Neuronal stem cell (in vitro differentiated cells): ENCODE data around the gene INSC.

ENCODE experiments used
- DNase-seq: peaks from one replicate; pipeline ENCODE4 v3.0.0-alpha.2; 2013; ENCODE audit warnings: low spot score
- H2AFZ ChIP-seq: one replicate; pipeline ENCODE4 v1.6.1; 2013; ENCODE audit warnings: mild to moderate bottlenecking, low read length, inconsistent platforms
- H2AK5ac ChIP-seq: 2 replicates; pipeline ENCODE4 v1.6.1; 2013; ENCODE audit warnings: low read depth, mild to moderate bottlenecking, inconsistent platforms, low read length, moderate library complexity, mixed read lengths
- H2BK120ac ChIP-seq: 2 replicates; pipeline ENCODE4 v1.6.1; 2013; ENCODE audit warnings: low read depth, mild to moderate bottlenecking, inconsistent platforms, low read length, moderate library complexity, mixed read lengths
- H2BK12ac ChIP-seq: one replicate; pipeline ENCODE4 v1.6.1; 2013; ENCODE audit warnings: low read length, inconsistent platforms
- H2BK15ac ChIP-seq: 2 replicates; pipeline ENCODE4 v1.6.1; 2013; ENCODE audit warnings: mild to moderate bottlenecking, low read length, inconsistent platforms, mixed read lengths
- H2BK5ac ChIP-seq: one replicate; pipeline ENCODE4 v1.6.1; 2013; ENCODE audit warnings: inconsistent platforms, mild to moderate bottlenecking, low read length, moderate library complexity
- H3K14ac ChIP-seq: one replicate; pipeline ENCODE4 v1.6.1; 2013; ENCODE audit warnings: low read length, inconsistent platforms
- H3K18ac ChIP-seq: 2 replicates; pipeline ENCODE4 v1.6.1; 2013; ENCODE audit warnings: low read length, inconsistent platforms
- H3K23ac ChIP-seq: 2 replicates; pipeline ENCODE4 v1.6.1; 2013; ENCODE audit warnings: low read depth, mild to moderate bottlenecking, mixed read lengths, low read length, inconsistent platforms; ENCODE audit not compliant: poor library complexity
- H3K27ac ChIP-seq: replicated peaks from 3 replicates; pipeline ENCODE4 v1.5.1; 2013; ENCODE audit warnings: low read length, inconsistent platforms
- H3K27me3 ChIP-seq, 3 experiments: 2 replicates each; pipeline ENCODE4 v1.6.1; 2013; ENCODE audit warnings: low read length in 3 of 3, mild to moderate bottlenecking in 2 of 3, inconsistent platforms in 1 of 3, low read depth in 1 of 3, mixed read lengths in 1 of 3, moderate library complexity in 1 of 3; ENCODE audit not compliant: control insufficient read depth in 3 of 3, insufficient read depth in 3 of 3
- H3K36me3 ChIP-seq, 2 donors: replicated peaks in 1 of 2; 2 replicates each; pipeline ENCODE4 v1.6.1; 2013; ENCODE audit warnings: low read length in 2 of 2; ENCODE audit not compliant: control insufficient read depth in 2 of 2, insufficient read depth in 2 of 2
- H3K4ac ChIP-seq: 2 replicates; pipeline ENCODE4 v1.6.1; 2013; ENCODE audit warnings: inconsistent platforms, mild to moderate bottlenecking, low read length, moderate library complexity
- H3K4me1 ChIP-seq, 2 donors: 1 replicate in 1 of 2; 2 replicates in 1 of 2; pipeline ENCODE4 v1.6.1; 2013; ENCODE audit warnings: low read length in 2 of 2, low read depth in 1 of 2; ENCODE audit not compliant: control insufficient read depth in 2 of 2, insufficient read depth in 1 of 2
- H3K4me2 ChIP-seq: one replicate; pipeline ENCODE4 v1.6.1; 2013; ENCODE audit warnings: mild to moderate bottlenecking, low read length, inconsistent platforms; ENCODE audit not compliant: insufficient read depth, poor library complexity, severe bottlenecking
- H3K4me3 ChIP-seq, 2 donors: 2 replicates each; pipeline ENCODE4 v1.5.1; 2013; ENCODE audit warnings: low read length in 2 of 2, mild to moderate bottlenecking in 2 of 2, inconsistent platforms in 1 of 2, moderate library complexity in 1 of 2
- H3K79me1 ChIP-seq: one replicate; pipeline ENCODE4 v1.6.1; 2013; ENCODE audit warnings: low read depth, mild to moderate bottlenecking, inconsistent platforms, low read length, moderate library complexity
- H3K9ac ChIP-seq: one replicate; pipeline ENCODE4 v1.6.1; 2013; ENCODE audit warnings: mild to moderate bottlenecking, low read depth, low read length, inconsistent platforms; ENCODE audit not compliant: poor library complexity
- H3K9me3 ChIP-seq, 2 donors: replicated peaks in 1 of 2; 2 replicates each; pipeline versions ENCODE3 to v1.6.1; 2013; ENCODE audit warnings: low read length in 2 of 2, mild to moderate bottlenecking in 2 of 2, inconsistent platforms in 1 of 2, low read depth in 1 of 2, mixed read lengths in 1 of 2, moderate library complexity in 1 of 2; ENCODE audit not compliant: control insufficient read depth in 2 of 2, insufficient read depth in 1 of 2
- H4K8ac ChIP-seq: one replicate; pipeline ENCODE4 v1.6.1; 2013; ENCODE audit warnings: low read depth, mild to moderate bottlenecking, inconsistent platforms, low read length, moderate library complexity
- H4K91ac ChIP-seq: one replicate; pipeline ENCODE4 v1.6.1; 2013; ENCODE audit warnings: low read length, low read depth, mild to moderate bottlenecking, inconsistent platforms; ENCODE audit not compliant: poor library complexity
- WGBS, 2 donors: extraction: QIAGEN DNeasy Blood & Tissue Kit; methylation state at CpG; one replicate each; pipeline ENCODE4 v1.1.7; 2013; ENCODE audit warnings: missing lambda C conversion rate in 2 of 2, mixed read lengths in 1 of 2; ENCODE audit not compliant: insufficient read length in 2 of 2, insufficient replicate concordance in 1 of 2; ENCODE audit errors: extremely low coverage in 2 of 2; 5-methylcytosine and 5-hydroxymethylcytosine counted together

INSC gene

DNA sequence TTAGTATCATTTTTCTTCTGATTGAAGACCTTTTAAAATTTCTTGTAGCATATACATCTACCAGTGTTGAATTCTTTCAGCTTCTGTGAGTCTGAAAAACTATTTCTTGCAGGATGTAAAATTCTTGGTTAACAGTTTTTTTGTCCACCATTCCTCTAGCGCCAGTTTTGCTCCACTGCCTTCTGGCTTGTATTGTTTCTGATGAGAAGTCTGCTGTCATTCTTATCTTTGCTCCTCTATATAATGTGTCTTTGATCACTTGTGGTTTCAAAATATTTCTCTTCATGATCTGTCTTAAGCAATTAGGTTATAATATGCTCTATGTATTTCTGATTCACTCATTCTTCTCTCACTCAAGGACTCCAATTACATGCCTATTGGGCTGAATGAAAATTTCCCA is 152.3 kb downstream of the INSC start:
- Histone ChIP-seq H3K18ac (no peak overlapping the region), H3K23ac (no peak overlapping the region), H2BK15ac (no peak overlapping the region), H3K9me3 (peaks cover 0 to 2% of the 10 kb centered on the region in 2 donors), H4K91ac (no peak overlapping the region), H2BK120ac (no peak overlapping the region), H2AK5ac (no peak overlapping the region), H3K36me3 (no peaks in the 10 kb centered on the region), H3K4me1 (no peaks in the 10 kb centered on the region), H3K4me3 (no peak overlapping the region), H2BK5ac (no peak overlapping the region), H3K79me1 (no peaks in the 10 kb centered on the region), H3K14ac (no peak overlapping the region), H3K9ac (no peak overlapping the region), H3K4me2 (no peak overlapping the region), H3K27me3 (no peaks in the 10 kb centered on the region), H3K4ac (no peak overlapping the region), H2BK12ac (no peak overlapping the region), H4K8ac (no peak overlapping the region), H3K27ac (no peak overlapping the region), H2AFZ (no peak overlapping the region)
- no peak for DNase-seq
- WGBS, 2 donors, result no CpG with 5 or more reads among the region's 1 CpG

DNA sequence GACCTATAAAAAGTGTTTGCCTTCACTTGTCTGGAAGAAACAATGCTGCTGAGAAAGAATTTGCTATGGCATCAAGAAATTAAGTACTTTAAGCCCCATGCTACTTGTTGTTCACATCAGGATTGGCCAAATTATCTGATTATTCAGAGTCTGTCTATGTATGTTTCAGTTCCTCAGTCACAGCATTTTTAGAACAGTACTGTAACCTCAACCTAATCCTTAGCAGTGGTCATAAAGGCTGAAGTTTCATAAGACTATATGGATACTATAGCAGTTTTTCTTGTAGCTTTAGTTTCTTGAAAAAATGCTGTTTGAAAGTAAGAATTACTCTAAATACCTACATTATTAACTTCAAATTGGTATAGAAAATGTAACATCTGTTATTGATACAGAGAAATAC is 153.9 kb downstream of the INSC start:
- no peak overlapping the region for H2AFZ ChIP-seq
- no peak overlapping the region for H4K91ac ChIP-seq
- no peak overlapping the region for H2BK120ac ChIP-seq
- H3K4me2 ChIP-seq, result no peak overlapping the region
- no peaks in the 10 kb centered on the region for H3K79me1 ChIP-seq
- H3K27me3 ChIP-seq, result no peaks in the 10 kb centered on the region
- peaks cover 0 to 2% of the 10 kb centered on the region in 2 donors for H3K9me3 ChIP-seq
- no peak overlapping the region for H3K23ac ChIP-seq
- H2AK5ac ChIP-seq, result no peak overlapping the region
- H3K4me3 ChIP-seq, result no peak overlapping the region
- no peak overlapping the region for H3K14ac ChIP-seq
- DNase-seq, result no peak
- no peak overlapping the region for H3K27ac ChIP-seq
- H3K9ac ChIP-seq, result no peak overlapping the region
- no peak overlapping the region for H4K8ac ChIP-seq
- no peaks in the 10 kb centered on the region for H3K36me3 ChIP-seq
- H3K18ac ChIP-seq, result no peak overlapping the region
- H2BK12ac ChIP-seq, result no peak overlapping the region
- H2BK15ac ChIP-seq, result no peak overlapping the region
- H3K4me1 ChIP-seq, result no peaks in the 10 kb centered on the region
- no peak overlapping the region for H2BK5ac ChIP-seq
- no peak overlapping the region for H3K4ac ChIP-seq

DNA sequence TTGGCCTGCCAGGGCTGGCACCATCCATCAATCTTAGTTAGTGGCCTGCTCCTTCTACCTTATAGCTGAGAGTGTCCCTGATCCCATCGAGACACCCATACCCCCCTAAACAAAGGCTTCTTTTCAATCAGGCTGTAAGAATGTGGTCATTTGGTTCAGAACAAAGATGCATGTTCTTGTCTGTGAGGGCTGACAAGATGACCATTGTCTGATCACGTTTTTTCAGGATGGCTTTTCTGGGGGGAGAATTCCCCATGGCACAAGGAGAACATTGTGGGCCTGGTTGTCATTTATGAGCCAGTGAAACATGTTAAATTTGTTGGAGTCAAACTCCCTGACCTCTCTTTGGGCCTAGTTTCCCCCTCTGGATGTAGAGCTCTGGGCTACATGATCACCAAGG is 160.4 kb downstream of the INSC start:
- H3K23ac ChIP-seq, result no peak overlapping the region
- no peaks in the 10 kb centered on the region for H3K27me3 ChIP-seq
- no peak overlapping the region for H3K14ac ChIP-seq
- DNase-seq, result no peak
- no peak overlapping the region for H2AFZ ChIP-seq
- H2BK15ac ChIP-seq, result no peak overlapping the region
- no peaks in the 10 kb centered on the region for H3K79me1 ChIP-seq
- no peak overlapping the region for H3K4me3 ChIP-seq
- no peak overlapping the region for H2AK5ac ChIP-seq
- H2BK120ac ChIP-seq, result no peak overlapping the region
- H2BK5ac ChIP-seq, result no peak overlapping the region
- no peaks in the 10 kb centered on the region for H3K36me3 ChIP-seq
- no peak overlapping the region for H3K18ac ChIP-seq
- no peaks in the 10 kb centered on the region for H3K9me3 ChIP-seq
- H3K9ac ChIP-seq, result no peak overlapping the region
- H3K4me1 ChIP-seq, result peaks cover 0 to 15% of the 10 kb centered on the region in 2 donors
- no peak overlapping the region for H3K4ac ChIP-seq
- no peak overlapping the region for H3K4me2 ChIP-seq
- no peak overlapping the region for H2BK12ac ChIP-seq
- no CpG with 5 or more reads among the region's 2 CpGs for WGBS, 2 donors
- no peak overlapping the region for H3K27ac ChIP-seq
- no peak overlapping the region for H4K91ac ChIP-seq
- H4K8ac ChIP-seq, result no peak overlapping the region

DNA sequence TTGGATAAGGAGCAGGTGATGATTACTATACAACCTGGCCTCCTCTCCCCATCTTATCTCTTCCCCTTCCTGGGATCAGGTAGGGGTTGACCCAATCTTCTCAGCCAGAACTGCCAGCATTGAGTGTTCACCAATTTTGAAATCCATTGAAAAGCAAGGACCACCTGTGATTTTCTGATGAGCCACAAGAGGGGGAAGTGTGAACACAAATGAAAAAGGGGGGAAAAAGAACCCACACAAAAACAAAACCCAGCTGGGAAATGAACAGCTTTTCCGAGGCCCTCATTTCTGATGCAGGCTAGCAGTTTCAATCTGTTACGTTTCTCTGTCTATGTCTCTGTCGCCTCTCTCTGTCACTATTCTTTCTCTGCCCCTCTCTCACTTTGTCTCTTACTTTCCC is 161.9 kb downstream of the INSC start:
- Histone ChIP-seq H2BK5ac (no peak overlapping the region), H2AFZ (peak overlapping the region; percentile 39), H3K27me3 (no peaks in the 10 kb centered on the region), H3K36me3 (no peaks in the 10 kb centered on the region), H3K18ac (no peak overlapping the region), H2BK15ac (no peak overlapping the region), H4K91ac (no peak overlapping the region), H4K8ac (no peak overlapping the region), H3K23ac (no peak overlapping the region), H3K4me3 (no peak overlapping the region), H2BK12ac (no peak overlapping the region), H3K4me1 (peaks cover 0 to 15% of the 10 kb centered on the region in 2 donors), H3K79me1 (no peaks in the 10 kb centered on the region), H3K4me2 (no peak overlapping the region), H3K9me3 (no peaks in the 10 kb centered on the region), H3K14ac (no peak overlapping the region), H3K4ac (no peak overlapping the region), H3K27ac (no peak overlapping the region), H2BK120ac (no peak overlapping the region), H3K9ac (no peak overlapping the region), H2AK5ac (no peak overlapping the region)
- no CpG with 5 or more reads among the region's 3 CpGs for WGBS, 2 donors
- peak; percentile 26 for DNase-seq
